C4-2B (cell line): ENCODE results near the gene NECTIN1.

Experiments
- CTCF ChIP-seq: fragments of 450-650 bp; conservative IDR thresholded peaks from 2 replicates; pipeline ENCODE4 v1.5.1; 2017; ENCODE audit warnings: mild to moderate bottlenecking
- ZFX ChIP-seq: fragments of 450-650 bp; IDR thresholded peaks from 2 replicates; pipeline ENCODE4 v1.6.1; 2017

- no peak for TF ChIP-seq CTCF
- TF ChIP-seq ZFX = no peak
Measured at GRCh38 chr11:119750056-119750455, 21.1 kb upstream of the NECTIN1 start.
